Measurements from ENCODE around the gene YTHDF2. TPM values are rescaled to one million over a fixed set of nuclear protein-coding genes. Genes with fewer than 3 reads are reported as not detected.

The YTHDF2 gene
- total and polyA plus RNA-seq, 9 of the 15 experiments (the other 6 are each of a cell fraction or from before 2014, with no cell fraction given), result 41.0 to 111 (median 83.3) TPM

DNA sequence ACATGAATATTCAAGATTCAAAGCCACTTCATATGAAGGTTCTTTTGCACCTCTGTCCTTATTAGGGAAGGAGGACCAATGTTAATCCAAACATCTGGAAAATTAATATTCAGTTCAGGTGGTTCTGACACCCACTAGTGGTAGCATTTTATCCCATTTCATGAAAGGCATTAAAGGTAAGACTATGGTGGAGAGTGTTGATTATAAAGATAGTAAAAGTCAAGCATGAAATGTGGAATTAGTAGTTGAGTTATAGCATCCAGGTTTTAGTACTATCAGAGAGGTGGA is 17.5 kb upstream of the YTHDF2 start (continued):
- TF ChIP-seq GATAD2B (IDR thresholded peaks at IDR 0.05; ENCODE audit: borderline replicate concordance), result peak; percentile 51; the same call in 1 of the 2 replicates
- TF ChIP-seq, protein P1, sequence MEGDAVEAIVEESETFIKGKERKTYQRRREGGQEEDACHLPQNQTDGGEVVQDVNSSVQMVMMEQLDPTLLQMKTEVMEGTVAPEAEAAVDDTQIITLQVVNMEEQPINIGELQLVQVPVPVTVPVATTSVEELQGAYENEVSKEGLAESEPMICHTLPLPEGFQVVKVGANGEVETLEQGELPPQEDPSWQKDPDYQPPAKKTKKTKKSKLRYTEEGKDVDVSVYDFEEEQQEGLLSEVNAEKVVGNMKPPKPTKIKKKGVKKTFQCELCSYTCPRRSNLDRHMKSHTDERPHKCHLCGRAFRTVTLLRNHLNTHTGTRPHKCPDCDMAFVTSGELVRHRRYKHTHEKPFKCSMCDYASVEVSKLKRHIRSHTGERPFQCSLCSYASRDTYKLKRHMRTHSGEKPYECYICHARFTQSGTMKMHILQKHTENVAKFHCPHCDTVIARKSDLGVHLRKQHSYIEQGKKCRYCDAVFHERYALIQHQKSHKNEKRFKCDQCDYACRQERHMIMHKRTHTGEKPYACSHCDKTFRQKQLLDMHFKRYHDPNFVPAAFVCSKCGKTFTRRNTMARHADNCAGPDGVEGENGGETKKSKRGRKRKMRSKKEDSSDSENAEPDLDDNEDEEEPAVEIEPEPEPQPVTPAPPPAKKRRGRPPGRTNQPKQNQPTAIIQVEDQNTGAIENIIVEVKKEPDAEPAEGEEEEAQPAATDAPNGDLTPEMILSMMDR (IDR thresholded peaks at IDR 0.05 in 2 of 3, conservative IDR thresholded peaks at IDR 0.05 in 1 of 3; ENCODE audit: insufficient read depth in 2 of 3, low read depth in 1 of 3, low read length in 3 of 3), result peak; percentile 17 to 44 (median 43); a peak in 4 of 6 replicates
- TF ChIP-seq MYNN (IDR thresholded peaks at IDR 0.05), result 0 out of 2 replicates have a peak, but pooled peaks have one; percentile 8
- TF ChIP-seq MYNN (CRISPR knock-in tag; IDR thresholded peaks at IDR 0.05), result no peak

DNA sequence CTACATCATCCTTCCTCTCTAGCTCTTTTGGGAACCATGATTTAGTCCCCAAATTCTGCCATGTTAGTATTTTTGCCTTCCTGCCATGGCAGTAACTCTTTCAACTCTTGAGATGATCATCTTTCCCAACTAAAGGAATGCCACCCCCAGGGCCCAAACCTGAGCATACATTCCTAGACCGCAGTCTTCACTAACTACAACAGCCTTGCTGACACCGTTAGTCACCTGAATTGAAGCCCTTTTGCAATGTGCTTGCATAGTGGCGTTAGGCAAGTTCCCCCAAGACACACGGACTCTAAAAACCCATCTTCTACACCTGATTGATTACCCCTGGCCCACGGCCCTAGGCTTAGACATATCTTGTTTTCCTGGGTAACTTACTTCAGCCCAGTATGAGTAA is 16.4 kb upstream of the YTHDF2 start:
- DNase-seq (ENCODE audit: extremely low read depth in 1 of 4, low spot score in 3 of 4) (no peak), FAIRE-seq (no peak), ATAC-seq (no peak)
- intact Hi-C loops (cut with micrococcal nuclease), result no loop called here
- H3K9me3 ChIP-seq (replicated peaks; ENCODE audit: control insufficient read depth, insufficient read depth, low read depth, low read length), result no peaks in the 10 kb centered on the region
- H3K4me3 ChIP-seq, result no peak overlapping the region
- no peaks in the 10 kb centered on the region for H3K36me3 ChIP-seq (ENCODE audit: control insufficient read depth, insufficient read depth, low read length)
- WGBS (ENCODE audit: insufficient coverage, low coverage, missing lambda C conversion rate), result 72% methylated on average over 5 of the region's 5 CpGs
- ChIA-PET POLR2A (interaction anchor here (1.0 to 4.7 kb wide), 2 partner anchors 72 kb away, joined by 3 to 23 read pairs; partner anchors contain the start of gene RNU11), CTCF (ENCODE audit: low intra/inter-chr PET ratio) (no interaction called here)
- no TSS peak for BruUV-seq (replicated peaks)
- H3K4me2 ChIP-seq (ENCODE audit: insufficient read depth, low read length), result no peak overlapping the region
- no peak overlapping the region for H2AFZ ChIP-seq (ENCODE audit: low read depth, low read length)
- no peak overlapping the region for H3K27ac ChIP-seq (ENCODE audit: extremely low read depth, low read depth, low read length)
- no peaks in the 10 kb centered on the region for H3K27me3 ChIP-seq (ENCODE audit: control insufficient read depth in 2 of 2, insufficient read depth in 2 of 2, low read length in 2 of 2)
- H3K9me1 ChIP-seq (ENCODE audit: control insufficient read depth, insufficient read depth, low read length), result no peaks in the 10 kb centered on the region
- no peaks in the 10 kb centered on the region for H3K79me2 ChIP-seq (ENCODE audit: control insufficient read depth, insufficient read depth, low read length)
- peaks cover 0 to 17% of the 10 kb centered on the region in 2 experiments; a peak in 3 of 5 replicates for H3K4me1 ChIP-seq (replicated peaks in 1 of 2; ENCODE audit: control insufficient read depth in 2 of 2, insufficient read depth in 2 of 2, low read length in 2 of 2)
- in situ Hi-C loops (cut with MboI), result no loop called here
- H4K20me1 ChIP-seq (replicated peaks; ENCODE audit: control insufficient read depth, insufficient read depth, low read length), result no peaks in the 10 kb centered on the region
- no peak overlapping the region for H3K9ac ChIP-seq (ENCODE audit: insufficient read depth in 1 of 2, low read depth in 2 of 2, low read length in 2 of 2)
- no peak for TF ChIP-seq HMG20A (CRISPR knock-in tag; conservative IDR thresholded peaks at IDR 0.05)
- no peak for TF ChIP-seq ILK (tag; IDR thresholded peaks at IDR 0.05; ENCODE audit: borderline replicate concordance, low read depth)
- TF ChIP-seq EP400 (IDR thresholded peaks at IDR 0.05), result no peak
- TF ChIP-seq, protein P2, sequence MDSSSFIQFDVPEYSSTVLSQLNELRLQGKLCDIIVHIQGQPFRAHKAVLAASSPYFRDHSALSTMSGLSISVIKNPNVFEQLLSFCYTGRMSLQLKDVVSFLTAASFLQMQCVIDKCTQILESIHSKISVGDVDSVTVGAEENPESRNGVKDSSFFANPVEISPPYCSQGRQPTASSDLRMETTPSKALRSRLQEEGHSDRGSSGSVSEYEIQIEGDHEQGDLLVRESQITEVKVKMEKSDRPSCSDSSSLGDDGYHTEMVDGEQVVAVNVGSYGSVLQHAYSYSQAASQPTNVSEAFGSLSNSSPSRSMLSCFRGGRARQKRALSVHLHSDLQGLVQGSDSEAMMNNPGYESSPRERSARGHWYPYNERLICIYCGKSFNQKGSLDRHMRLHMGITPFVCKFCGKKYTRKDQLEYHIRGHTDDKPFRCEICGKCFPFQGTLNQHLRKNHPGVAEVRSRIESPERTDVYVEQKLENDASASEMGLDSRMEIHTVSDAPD (CRISPR knock-in tag; IDR thresholded peaks at IDR 0.05), result no peak
- TF ChIP-seq, protein P3, sequence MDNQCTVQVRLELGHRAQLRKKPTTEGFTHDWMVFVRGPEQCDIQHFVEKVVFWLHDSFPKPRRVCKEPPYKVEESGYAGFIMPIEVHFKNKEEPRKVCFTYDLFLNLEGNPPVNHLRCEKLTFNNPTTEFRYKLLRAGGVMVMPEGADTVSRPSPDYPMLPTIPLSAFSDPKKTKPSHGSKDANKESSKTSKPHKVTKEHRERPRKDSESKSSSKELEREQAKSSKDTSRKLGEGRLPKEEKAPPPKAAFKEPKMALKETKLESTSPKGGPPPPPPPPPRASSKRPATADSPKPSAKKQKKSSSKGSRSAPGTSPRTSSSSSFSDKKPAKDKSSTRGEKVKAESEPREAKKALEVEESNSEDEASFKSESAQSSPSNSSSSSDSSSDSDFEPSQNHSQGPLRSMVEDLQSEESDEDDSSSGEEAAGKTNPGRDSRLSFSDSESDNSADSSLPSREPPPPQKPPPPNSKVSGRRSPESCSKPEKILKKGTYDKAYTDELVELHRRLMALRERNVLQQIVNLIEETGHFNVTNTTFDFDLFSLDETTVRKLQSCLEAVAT (IDR thresholded peaks at IDR 0.05), result no peak
- TF ChIP-seq RBM34 (IDR thresholded peaks at IDR 0.05; ENCODE audit: borderline replicate concordance, insufficient read depth, low read length), result no peak
